Gastrocnemius medialis (tissue), 4 donors: ENCODE results near the gene TWIST2. TPM values are rescaled to one million over a fixed set of nuclear protein-coding genes. Genes with fewer than 3 reads are reported as not detected.

ENCODE experiments used
- ATAC-seq, 2 donors: fragments of 150-250 bp; one replicate each; pipeline ENCODE4 v1.9.1; 2016
- DNase-seq, 2 donors: peaks; one replicate each; pipeline ENCODE4 v3.0.0-alpha.2; 2019
- H3K27ac ChIP-seq, 4 donors: fragments of 200-600 bp; sonication (generic); 1 replicate in 1 of 4; 2 replicates in 3 of 4; pipeline ENCODE4 v1.5.1; 2016 to 2018; ENCODE audit warnings: mild to moderate bottlenecking in 2 of 4, moderate library complexity in 1 of 4
- H3K27me3 ChIP-seq, 3 donors: fragments of 200-600 bp; sonication (generic) in 2 of 3; 1 replicate in 1 of 3; 2 replicates in 2 of 3; pipeline versions ENCODE4 v1.5.1 to v1.6.0; 2016 to 2019; ENCODE audit warnings: mild to moderate bottlenecking in 1 of 3, moderate library complexity in 1 of 3
- H3K36me3 ChIP-seq, 2 donors: fragments of 200-600 bp; sonication (generic) in 1 of 2; one replicate each; pipeline ENCODE4 v1.5.1; 2017 to 2018
- H3K4me1 ChIP-seq, 2 donors: fragments of 200-600 bp; sonication (generic) in 1 of 2; one replicate each; pipeline ENCODE4 v1.5.1; 2016 to 2017; ENCODE audit warnings: mild to moderate bottlenecking in 2 of 2
- H3K4me3 ChIP-seq, 4 donors: fragments of 200-600 bp; sonication (generic) in 3 of 4; 1 replicate in 1 of 4; 2 replicates in 3 of 4; pipeline ENCODE4 v1.5.1; 2016 to 2019; ENCODE audit warnings: mild to moderate bottlenecking in 2 of 4
- H3K9me3 ChIP-seq, 3 donors: fragments of 200-600 bp; sonication (generic) in 2 of 3; 1 replicate in 1 of 3; 2 replicates in 2 of 3; pipeline ENCODE4 v1.5.1; 2016 to 2019
- CTCF ChIP-seq, 5 experiments: fragments of 450-650 bp in 3 of 5; fragments of 200-600 bp in 2 of 5; sonication (generic) in 2 of 5; IDR thresholded peaks in 4 of 5; conservative IDR thresholded peaks in 1 of 5; 1 replicate in 4 of 5; 2 replicates in 1 of 5; pipeline ENCODE4 v1.5.1; 2016 to 2019; ENCODE audit warnings: antibody characterized with exemption in 5 of 5, mild to moderate bottlenecking in 3 of 5, moderate library complexity in 3 of 5
- POLR2A ChIP-seq, 2 donors: fragments of 450-650 bp; IDR thresholded peaks; one replicate each; pipeline ENCODE4 v1.6.1; 2017; ENCODE audit warnings: antibody characterized with exemption in 2 of 2, mild to moderate bottlenecking in 2 of 2, moderate library complexity in 2 of 2
- in situ Hi-C, 4 donors: fragments of 200-750 bp; cut with MboI; loops; one replicate each; pipeline versions ENCODE4 v1.15.0 to v1.8.0; 2017; ENCODE audit warnings: low sequenced_read_pairs in 4 of 4
- intact Hi-C: fragments of 100-400 bp; cut with DNase I; formaldehyde crosslinking; loops from one replicate; pipeline ENCODE4 v1.15.1; 2023; ENCODE audit warnings: low total_unique reads
- total RNA-seq, 4 donors: library from RNA; depleted of rRNA; stranded (reverse); fragments of >200 nt; gene quantifications; one replicate each; pipeline versions ENCODE4 v1.1.0 to v1.2.3, GENCODE V29; 2016

TWIST2 gene
- total RNA-seq, 4 donors from 2014 or later, result 1.9 to 9.3 (median 2.2) TPM

GRCh38 chr2:238948765-238949641, 101.1 kb downstream of the TWIST2 start:
- DNase-seq, result no peak

GRCh38 chr2:238949710-238950345, 101.9 kb downstream of the TWIST2 start:
- Histone ChIP-seq H3K27me3 (no peaks in the 10 kb centered on the region), H3K9me3 (no peaks in the 10 kb centered on the region), H3K4me1 (no peaks in the 10 kb centered on the region), H3K4me3 (no peak overlapping the region), H3K27ac (no peak overlapping the region), H3K36me3 (no peaks in the 10 kb centered on the region)
- ATAC-seq (no peak), DNase-seq (no peak)
- TF ChIP-seq POLR2A (IDR thresholded peaks at IDR 0.05), result no peak
- no peak for TF ChIP-seq CTCF (IDR thresholded peaks at IDR 0.05 in 4 of 5, conservative IDR thresholded peaks at IDR 0.05 in 1 of 5)
- in situ Hi-C loops (loop anchor here in 1 of 4 donors (25.0 kb wide), 1 partner anchor 588 kb away; no protein-coding TSS in a partner anchor), intact Hi-C loops (no loop called here)

More at GRCh38 chr2:238948765-238949641, 101.1 kb downstream of the TWIST2 start:
- in situ Hi-C loops, result no loop called here
- H3K36me3 ChIP-seq, result no peaks in the 10 kb centered on the region
- no peaks in the 10 kb centered on the region for H3K27me3 ChIP-seq
- no peaks in the 10 kb centered on the region for H3K4me1 ChIP-seq
- TF ChIP-seq POLR2A (IDR thresholded peaks at IDR 0.05), result no peak
- no peak for TF ChIP-seq CTCF (IDR thresholded peaks at IDR 0.05 in 4 of 5, conservative IDR thresholded peaks at IDR 0.05 in 1 of 5)
- no peak for ATAC-seq
- no peak overlapping the region for H3K27ac ChIP-seq
- no peaks in the 10 kb centered on the region for H3K9me3 ChIP-seq
- H3K4me3 ChIP-seq, result no peak overlapping the region
- intact Hi-C loops, result no loop called here

- Histone ChIP-seq H3K4me3 (no peak overlapping the region), H3K4me1 (no peaks in the 10 kb centered on the region), H3K27me3 (no peaks in the 10 kb centered on the region), H3K9me3 (no peaks in the 10 kb centered on the region), H3K27ac (no peak overlapping the region), H3K36me3 (no peaks in the 10 kb centered on the region)
- in situ Hi-C loops, result loop anchor here in 1 of 4 donors (25.0 kb wide), 1 partner anchor 588 kb away; no protein-coding TSS in a partner anchor
- TF ChIP-seq CTCF (IDR thresholded peaks at IDR 0.05 in 4 of 5, conservative IDR thresholded peaks at IDR 0.05 in 1 of 5) (no peak), POLR2A (IDR thresholded peaks at IDR 0.05) (no peak)
- DNase-seq, result no peak
- no peak for ATAC-seq
- intact Hi-C loops, result no loop called here
Measured at GRCh38 chr2:238950551-238950950, 102.7 kb downstream of the TWIST2 start.

GRCh38 chr2:238952261-238952919, 104.5 kb downstream of the TWIST2 start:
- TF ChIP-seq POLR2A (IDR thresholded peaks at IDR 0.05), result no peak
- in situ Hi-C loops, result loop anchor here in 1 of 4 donors (25.0 kb wide), 1 partner anchor 590 kb away; no protein-coding TSS in a partner anchor
- Histone ChIP-seq H3K27me3 (peaks cover 0 to 6% (median 0%) of the 10 kb centered on the region in 3 donors), H3K4me1 (no peaks in the 10 kb centered on the region), H3K9me3 (no peaks in the 10 kb centered on the region), H3K36me3 (no peaks in the 10 kb centered on the region), H3K4me3 (no peak overlapping the region), H3K27ac (no peak overlapping the region)
- ATAC-seq, result no peak
- DNase-seq, result no peak
- intact Hi-C loops, result no loop called here
